ENCODE measurements around the gene CABLES1. TPM values are rescaled to one million over a fixed set of nuclear protein-coding genes. Genes with fewer than 3 reads are reported as not detected.
A peak's percentile ranks its signal among the peaks of the same experiment; 100 is the strongest.

CABLES1 gene
- polyA plus RNA-seq, 1 donor (not counting 4 experiments of a cell fraction or from before 2014, with no cell fraction given), result 1.00 TPM

DNA sequence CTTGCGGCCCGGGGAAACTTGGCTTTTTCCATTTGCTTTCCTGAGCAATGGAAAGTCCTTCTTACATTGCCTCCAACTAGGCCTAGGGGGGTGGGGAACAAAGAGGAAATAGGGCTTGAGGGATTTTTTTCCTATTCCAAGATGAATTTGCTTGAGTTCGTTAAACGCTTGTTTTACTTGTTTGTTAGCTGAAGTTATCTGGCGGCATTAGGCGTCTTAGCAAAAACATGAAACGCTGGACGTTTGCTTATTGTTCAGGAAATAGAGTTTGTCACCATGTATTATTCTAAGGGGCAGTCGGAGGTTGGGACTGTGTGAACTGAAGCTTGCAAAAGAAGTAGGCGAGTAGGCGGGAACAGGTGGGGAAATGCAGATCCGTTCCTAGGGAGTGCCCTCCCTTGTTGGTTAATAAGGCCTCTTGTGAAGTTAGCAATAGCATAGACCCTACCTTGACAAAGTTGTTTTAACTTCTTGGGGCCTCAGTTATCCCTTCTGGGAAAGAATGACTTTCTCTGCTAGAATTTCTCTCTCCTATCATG, 1.9 kb downstream of the CABLES1 start:
- Histone ChIP-seq H4K20me1 (ENCODE audit: control insufficient read depth, extremely low read depth, insufficient read depth, low read length) (no peaks in the 10 kb centered on the region), H3K9ac (ENCODE audit: control insufficient read depth, extremely low read depth, insufficient read depth, low read length) (no peak overlapping the region), H3K4me3 (ENCODE audit: control insufficient read depth in 2 of 3, extremely low read depth in 1 of 3, insufficient read depth in 2 of 3, low read depth in 1 of 3, low read length in 3 of 3) (peak overlapping the region in 1 of 3 experiments; percentile 54), H3K9me1 (ENCODE audit: control insufficient read depth, extremely low read depth, insufficient read depth, low read length) (no peaks in the 10 kb centered on the region), H3K4me1 (ENCODE audit: control insufficient read depth, extremely low read depth, insufficient read depth, low read length) (peaks cover 27% of the 10 kb centered on the region), H3K9me3 (ENCODE audit: control insufficient read depth, low read depth, low read length) (no peaks in the 10 kb centered on the region), H3K79me2 (ENCODE audit: control insufficient read depth, insufficient read depth, low read length) (no peaks in the 10 kb centered on the region), H3K27me3 (ENCODE audit: control insufficient read depth, extremely low read depth, insufficient read depth, low read length) (peaks cover 29% of the 10 kb centered on the region), H3K4me2 (ENCODE audit: control insufficient read depth, extremely low read depth, insufficient read depth, low read depth, low read length) (peak overlapping the region; percentile 62), H3K36me3 (ENCODE audit: control insufficient read depth in 2 of 2, extremely low read depth in 1 of 2, insufficient read depth in 2 of 2, low read length in 2 of 2) (no peaks in the 10 kb centered on the region), H3K27ac (ENCODE audit: control insufficient read depth, insufficient read depth, low read length) (no peak overlapping the region), H2AFZ (ENCODE audit: control insufficient read depth, low read length) (no peak overlapping the region)
- DNase-seq (ENCODE audit: low read depth, low spot score), result no peak
- TF ChIP-seq, protein P1, sequence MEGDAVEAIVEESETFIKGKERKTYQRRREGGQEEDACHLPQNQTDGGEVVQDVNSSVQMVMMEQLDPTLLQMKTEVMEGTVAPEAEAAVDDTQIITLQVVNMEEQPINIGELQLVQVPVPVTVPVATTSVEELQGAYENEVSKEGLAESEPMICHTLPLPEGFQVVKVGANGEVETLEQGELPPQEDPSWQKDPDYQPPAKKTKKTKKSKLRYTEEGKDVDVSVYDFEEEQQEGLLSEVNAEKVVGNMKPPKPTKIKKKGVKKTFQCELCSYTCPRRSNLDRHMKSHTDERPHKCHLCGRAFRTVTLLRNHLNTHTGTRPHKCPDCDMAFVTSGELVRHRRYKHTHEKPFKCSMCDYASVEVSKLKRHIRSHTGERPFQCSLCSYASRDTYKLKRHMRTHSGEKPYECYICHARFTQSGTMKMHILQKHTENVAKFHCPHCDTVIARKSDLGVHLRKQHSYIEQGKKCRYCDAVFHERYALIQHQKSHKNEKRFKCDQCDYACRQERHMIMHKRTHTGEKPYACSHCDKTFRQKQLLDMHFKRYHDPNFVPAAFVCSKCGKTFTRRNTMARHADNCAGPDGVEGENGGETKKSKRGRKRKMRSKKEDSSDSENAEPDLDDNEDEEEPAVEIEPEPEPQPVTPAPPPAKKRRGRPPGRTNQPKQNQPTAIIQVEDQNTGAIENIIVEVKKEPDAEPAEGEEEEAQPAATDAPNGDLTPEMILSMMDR (optimal IDR thresholded peaks at IDR 0.05 in 1 of 3, IDR thresholded peaks at IDR 0.05 in 1 of 3, conservative IDR thresholded peaks at IDR 0.05 in 1 of 3; ENCODE audit: extremely low read depth in 1 of 3, insufficient read depth in 2 of 3, low read length in 3 of 3), result no peak
- TF ChIP-seq EZH2 (IDR thresholded peaks at IDR 0.05; ENCODE audit: low read length), result peak; percentile 56
- FAIRE-seq, result no peak
- dilution Hi-C loops (cut with MboI; ENCODE audit: extremely low pct_ligation_motif_present, low sequenced_read_pairs), result no loop called here

DNA sequence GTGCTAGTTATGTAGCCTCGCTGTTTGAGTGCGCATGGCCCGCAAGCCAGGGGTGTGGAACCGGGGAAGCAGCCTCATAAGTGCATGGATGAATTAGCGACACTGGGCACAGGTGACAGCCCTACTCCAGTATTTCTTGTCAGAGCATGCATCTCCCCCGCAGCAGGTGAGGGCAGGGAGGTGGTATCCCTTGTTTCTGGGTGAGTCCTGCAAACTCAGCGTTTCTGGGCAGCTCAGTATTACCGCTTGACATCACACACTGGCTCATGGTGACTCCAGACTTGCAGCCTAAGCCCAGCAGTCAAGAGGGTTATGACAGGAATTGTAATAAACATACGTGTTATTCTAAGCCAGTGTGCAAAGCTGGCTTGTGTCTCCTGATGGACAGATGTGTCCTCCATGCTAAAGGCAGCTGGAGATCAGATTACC, 2.5 kb downstream of the CABLES1 start:
- no peaks in the 10 kb centered on the region for H4K20me1 ChIP-seq (ENCODE audit: control insufficient read depth, extremely low read depth, insufficient read depth, low read length)
- H3K79me2 ChIP-seq (ENCODE audit: control insufficient read depth, insufficient read depth, low read length), result no peaks in the 10 kb centered on the region
- H3K9ac ChIP-seq (ENCODE audit: control insufficient read depth, extremely low read depth, insufficient read depth, low read length), result no peak overlapping the region
- DNase-seq (ENCODE audit: low read depth, low spot score) (no peak), FAIRE-seq (no peak)
- H3K4me3 ChIP-seq (ENCODE audit: control insufficient read depth in 2 of 3, extremely low read depth in 1 of 3, insufficient read depth in 2 of 3, low read depth in 1 of 3, low read length in 3 of 3), result no peak overlapping the region
- H3K36me3 ChIP-seq (ENCODE audit: control insufficient read depth in 2 of 2, extremely low read depth in 1 of 2, insufficient read depth in 2 of 2, low read length in 2 of 2), result no peaks in the 10 kb centered on the region
- H3K9me1 ChIP-seq (ENCODE audit: control insufficient read depth, extremely low read depth, insufficient read depth, low read length), result no peaks in the 10 kb centered on the region
- no peak overlapping the region for H3K4me2 ChIP-seq (ENCODE audit: control insufficient read depth, extremely low read depth, insufficient read depth, low read depth, low read length)
- no peak overlapping the region for H2AFZ ChIP-seq (ENCODE audit: control insufficient read depth, low read length)
- H3K27ac ChIP-seq (ENCODE audit: control insufficient read depth, insufficient read depth, low read length), result no peak overlapping the region
- peaks cover 33% of the 10 kb centered on the region for H3K4me1 ChIP-seq (ENCODE audit: control insufficient read depth, extremely low read depth, insufficient read depth, low read length)
- dilution Hi-C loops (cut with MboI; ENCODE audit: extremely low pct_ligation_motif_present, low sequenced_read_pairs), result no loop called here
- peaks cover 29% of the 10 kb centered on the region for H3K27me3 ChIP-seq (ENCODE audit: control insufficient read depth, extremely low read depth, insufficient read depth, low read length)
- no peak for TF ChIP-seq EZH2 (IDR thresholded peaks at IDR 0.05; ENCODE audit: low read length)
- TF ChIP-seq, protein P1 (optimal IDR thresholded peaks at IDR 0.05 in 1 of 3, IDR thresholded peaks at IDR 0.05 in 1 of 3, conservative IDR thresholded peaks at IDR 0.05 in 1 of 3; ENCODE audit: extremely low read depth in 1 of 3, insufficient read depth in 2 of 3, low read length in 3 of 3), result no peak
- no peaks in the 10 kb centered on the region for H3K9me3 ChIP-seq (ENCODE audit: control insufficient read depth, low read depth, low read length)

Measured in keratinocyte (primary cell).